Left lobe of liver (tissue), 2 donors: ENCODE data around the gene IQCE. TPM values are rescaled to one million over a fixed set of nuclear protein-coding genes. Genes with fewer than 3 reads are reported as not detected.
"Not testable (repeated sequence)": the region's sequence is repeated elsewhere in the genome, so short reads cannot be mapped to it uniquely, and the experiment has no call there.

Experiments used
- ATAC-seq: fragments of 200-7000 bp; cut with Tn5 transposase; one replicate; pipeline ENCODE4 v1.9.1; 2020; ENCODE audit warnings: mild to moderate bottlenecking, moderate library complexity
- DNase-seq: peaks from one replicate; pipeline ENCODE4 v3.0.0-alpha.2; 2020; ENCODE audit warnings: low spot score
- total RNA-seq: library from RNA; stranded (reverse); gene quantifications from one replicate; pipeline ENCODE4 v1.2.1, GENCODE V29; 2021
- donor health status: DM: no; HTN: no; CAD: no; lungs with moderate emphysema.
- donor health status: DM: no; HTN: yes; CAD: no.

IQCE gene
- total RNA-seq, 1 donor from 2014 or later = 5.7 TPM

DNA sequence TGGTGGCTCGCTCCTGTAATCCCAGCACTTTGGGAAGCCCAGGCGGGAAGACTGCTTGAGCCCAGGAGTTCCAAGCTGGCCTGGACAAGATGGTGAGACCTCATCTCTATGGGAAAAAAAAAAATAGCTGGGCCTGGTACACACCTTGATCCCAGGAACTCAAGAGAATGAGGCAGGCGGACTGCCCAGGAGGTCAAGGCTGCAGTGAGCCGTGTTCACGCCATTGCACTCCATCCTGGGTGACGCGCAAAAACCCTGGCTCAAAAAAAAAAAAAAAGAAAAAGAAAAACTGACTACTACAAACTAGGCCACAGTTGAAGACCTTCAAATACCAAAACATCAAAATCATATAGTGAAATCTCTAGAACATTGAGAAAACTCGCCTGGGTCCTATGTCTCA, 7.4 kb upstream of the IQCE start:
- DNase-seq = no peak
- no peak for ATAC-seq

DNA sequence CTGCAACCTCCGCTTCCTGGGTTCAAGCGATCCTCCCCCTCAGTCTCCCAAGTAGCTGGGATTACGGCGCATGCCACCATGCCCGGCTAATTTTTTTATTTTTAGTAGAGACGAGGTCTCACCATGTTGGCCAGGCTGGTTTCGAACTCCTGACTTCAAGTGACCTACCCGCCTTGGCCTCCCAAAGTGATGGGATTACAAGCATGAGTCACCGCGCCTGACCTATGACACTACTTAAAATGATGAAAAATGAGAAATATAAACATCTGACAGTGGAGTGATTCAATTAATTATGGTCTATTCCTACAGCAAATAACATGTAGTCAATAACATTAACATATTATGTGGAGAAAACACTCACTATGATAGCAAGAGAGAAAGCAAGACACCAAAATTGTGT, 5.7 kb upstream of the IQCE start:
- DNase-seq (no peak), ATAC-seq (no peak)

DNA sequence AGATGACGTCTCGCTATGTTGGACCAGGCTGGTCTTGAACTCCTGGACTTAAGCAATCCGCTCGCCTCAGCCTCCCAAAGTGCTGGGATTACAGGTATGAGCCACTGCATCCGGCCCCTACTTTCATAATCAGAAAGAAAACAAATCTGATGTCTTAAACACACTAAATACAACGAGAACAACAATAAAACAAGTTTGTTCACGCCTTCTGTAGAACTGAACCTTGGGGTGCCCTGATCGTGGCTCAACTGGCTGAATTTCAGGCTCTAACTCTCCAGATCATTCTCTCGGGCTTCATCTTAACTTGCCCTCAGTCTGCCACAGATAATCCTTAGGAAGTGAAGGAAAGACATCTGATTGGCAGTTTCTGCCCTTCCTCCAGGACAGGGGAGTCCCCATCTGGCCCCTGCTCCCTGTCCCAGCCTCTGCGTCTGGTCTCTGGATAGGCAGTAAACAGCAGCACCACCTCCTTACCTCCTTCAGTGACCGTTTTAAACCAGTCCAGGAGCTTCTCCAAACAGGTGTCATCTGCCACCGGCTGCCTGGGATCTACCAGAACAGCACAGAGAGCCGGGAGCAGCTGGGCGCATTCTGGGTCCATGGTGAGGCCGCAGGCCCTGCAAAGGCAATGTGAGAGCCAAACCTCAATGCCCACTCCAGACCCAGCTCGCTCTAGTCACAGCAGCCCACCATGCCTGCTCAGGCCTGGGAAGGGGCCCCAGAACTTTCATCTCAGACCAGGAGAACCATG, 4.8 kb upstream of the IQCE start:
- ATAC-seq (no peak), DNase-seq (no peak)

DNA sequence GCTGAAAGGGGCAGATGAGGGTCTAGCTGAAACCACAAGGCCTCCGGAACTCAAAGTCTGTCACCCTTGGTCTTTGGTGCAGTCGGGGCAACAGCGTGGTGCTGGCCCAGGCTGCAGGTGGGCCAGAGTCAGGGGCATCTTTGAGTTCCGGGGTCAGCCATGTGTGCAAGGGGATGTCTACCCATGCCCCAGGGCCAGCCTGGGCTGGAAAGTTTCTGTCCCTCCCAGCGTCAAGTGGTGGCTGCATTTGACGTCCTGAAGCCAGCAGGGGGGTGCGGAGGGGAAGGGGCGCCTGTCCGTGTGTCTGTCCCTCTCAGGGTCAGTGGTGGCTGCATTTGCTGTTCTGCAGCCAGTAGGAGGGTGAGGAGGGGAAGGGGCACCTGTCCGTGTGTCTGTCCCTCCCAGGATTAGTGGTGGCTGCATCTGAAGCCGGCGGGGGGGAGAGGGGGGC, 4.1 kb upstream of the IQCE start:
- DNase-seq = no peak
- ATAC-seq = no peak

DNA sequence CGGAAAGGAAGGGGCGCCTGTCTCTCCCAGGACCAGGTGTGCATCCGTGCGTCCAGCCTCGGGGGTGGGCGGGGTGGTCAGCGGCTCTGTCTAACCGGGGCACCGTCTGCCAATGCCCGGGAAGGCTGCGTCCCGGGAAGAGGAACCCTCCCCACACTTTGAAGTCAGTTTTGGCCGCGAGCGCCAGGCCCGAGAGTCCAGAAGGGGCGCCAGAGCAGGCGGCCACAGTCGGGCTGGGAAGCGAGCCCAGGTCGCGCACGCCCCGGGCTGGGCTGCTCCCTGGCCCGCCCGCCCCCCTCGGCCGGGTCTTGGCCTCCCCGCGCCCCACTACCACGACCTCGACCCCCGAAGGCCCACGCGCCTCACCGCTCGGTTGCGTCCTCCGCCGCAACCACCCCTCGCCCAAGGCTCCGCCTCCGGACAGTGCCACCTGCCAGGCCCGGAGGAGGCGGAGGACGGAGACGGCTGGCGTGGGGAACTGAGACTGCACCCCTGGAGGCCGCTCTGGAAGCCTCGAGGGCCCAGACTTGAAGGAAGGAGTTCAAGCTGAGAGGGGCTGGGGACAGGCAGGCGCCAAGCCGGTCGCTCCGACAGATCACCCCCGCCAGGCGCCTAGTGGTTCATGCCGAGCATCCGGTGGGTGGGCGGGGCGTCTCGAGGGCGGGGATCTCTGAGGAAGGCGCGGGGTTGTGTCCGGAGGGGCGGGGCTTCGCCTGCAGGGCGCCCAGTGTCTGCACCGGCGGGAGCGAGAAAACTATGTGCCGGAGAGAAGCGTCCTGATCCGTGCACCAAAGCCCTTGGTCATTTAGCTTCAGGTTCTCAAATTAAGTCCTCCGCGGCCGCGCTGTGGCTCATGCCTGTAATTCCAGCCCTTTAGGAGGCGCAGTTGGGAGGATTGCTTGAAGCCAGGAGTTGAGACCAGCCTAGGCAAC, 3.4 kb upstream of the IQCE start, which contains the start of gene BRAT1:
Gene BRAT1, minus strand, starts transcription at position 404 of the 932 bp plus-strand sequence. CDS start 1,093 bp downstream, outside the sequence.
- DNase-seq (peak; percentile 96), ATAC-seq (peak; percentile 90)

DNA sequence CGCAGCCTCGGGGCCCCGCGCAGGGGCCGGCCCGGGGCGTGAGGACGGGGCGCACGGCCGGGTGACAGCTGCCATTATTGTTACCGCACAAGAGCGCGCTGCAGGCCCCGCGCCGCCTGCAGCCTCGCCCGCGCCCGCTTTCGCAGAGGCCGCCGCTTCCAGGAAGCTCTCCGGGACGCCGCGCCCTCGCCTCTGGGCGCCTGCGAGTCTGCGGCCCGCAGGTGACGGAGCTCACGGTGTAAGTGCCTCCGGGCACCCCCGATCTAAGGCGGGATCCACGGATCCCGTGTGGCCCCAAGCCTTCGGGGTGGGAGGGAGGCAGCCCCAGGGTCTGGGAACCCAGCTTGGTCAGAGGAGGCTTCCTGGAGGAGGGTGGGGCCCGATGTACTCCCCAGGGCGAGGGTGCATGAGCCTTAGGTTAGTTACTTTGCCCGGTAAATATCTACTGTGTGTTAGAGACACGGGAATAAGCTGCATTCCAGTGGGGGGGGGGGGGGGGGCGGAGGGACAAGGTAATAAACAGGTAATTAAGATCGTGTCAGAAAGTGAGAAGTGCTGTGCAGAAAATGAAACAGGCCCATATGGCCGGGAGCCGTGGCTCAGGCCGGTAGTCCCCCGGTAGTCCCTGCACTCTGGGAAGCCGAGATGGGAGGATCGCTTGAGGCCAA, 638 bp downstream of the IQCE start:
- no peak for DNase-seq
- no peak for ATAC-seq

DNA sequence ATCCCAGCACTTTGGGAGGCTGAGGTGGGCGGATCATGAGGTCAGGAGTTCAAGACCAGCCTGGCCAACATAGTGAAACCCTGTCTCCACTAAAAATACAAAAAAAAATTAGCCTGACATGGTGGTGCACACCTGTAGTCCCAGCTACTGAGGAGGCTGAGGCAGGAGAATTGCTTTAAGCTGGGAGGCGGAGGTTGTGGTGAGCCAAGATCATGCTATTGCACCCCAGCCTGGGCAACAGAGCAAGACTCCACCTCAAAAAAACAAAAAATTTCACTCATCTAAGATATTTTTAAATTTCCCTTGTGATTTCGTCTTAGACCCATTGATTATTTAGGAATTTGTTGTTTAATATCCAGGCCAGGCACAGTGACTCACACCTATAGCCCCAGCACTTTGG, 5.2 kb downstream of the IQCE start:
- not testable (repeated sequence) for ATAC-seq, DNase-seq

DNA sequence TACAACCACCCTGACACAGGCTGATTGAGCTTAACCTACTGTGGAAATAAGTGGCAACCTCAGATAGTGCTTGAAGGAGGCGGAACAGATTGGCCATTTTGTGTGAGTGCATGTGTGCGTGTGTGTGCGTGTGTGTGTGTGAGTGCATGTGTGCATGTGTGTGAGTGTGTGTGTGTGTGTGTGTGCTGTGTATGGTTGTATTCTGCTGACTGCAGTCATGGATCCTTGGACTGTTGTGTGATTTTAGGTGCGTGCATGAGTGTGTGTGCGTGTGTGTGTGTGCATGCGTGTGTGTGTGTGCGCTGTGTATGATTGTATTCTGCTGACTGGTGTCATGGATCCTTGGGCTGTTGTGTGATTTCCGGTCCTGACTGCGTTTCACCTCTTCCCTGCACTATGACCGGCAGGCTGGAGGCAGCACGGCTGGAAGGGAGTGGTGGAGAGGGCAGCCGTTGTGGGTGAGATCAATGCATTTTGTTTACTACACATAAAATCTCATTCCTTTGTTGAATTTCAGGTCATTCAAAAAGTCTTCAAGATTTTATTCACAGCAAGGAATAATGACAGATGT, 6.3 kb downstream of the IQCE start:
- ATAC-seq (peak; percentile 79), DNase-seq (no peak)

DNA sequence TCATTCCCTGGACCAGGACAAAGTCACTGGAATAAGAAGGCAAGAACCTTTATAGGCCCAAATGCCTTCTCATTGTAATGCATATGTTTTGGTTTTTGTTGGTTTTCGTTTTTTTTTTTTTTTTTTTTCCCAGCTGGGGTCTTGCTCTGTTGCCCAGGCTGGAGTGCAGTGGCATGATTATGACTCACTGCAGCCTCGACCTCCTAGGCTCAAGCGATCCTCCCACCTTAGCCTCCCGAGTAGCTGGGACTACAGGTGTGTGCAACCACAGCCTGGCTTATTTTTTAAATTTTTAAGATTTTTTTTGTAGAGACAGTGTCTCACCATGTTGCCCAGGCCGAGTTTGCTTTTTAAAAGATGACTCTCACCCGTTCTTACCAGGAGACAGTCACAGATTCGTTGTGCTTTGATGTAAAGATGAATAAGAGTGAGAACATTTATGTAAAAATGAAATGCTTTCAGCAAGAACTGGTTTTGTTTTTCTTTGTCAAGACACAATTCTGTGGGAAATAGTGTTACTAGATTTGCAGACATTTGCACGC, 7.6 kb downstream of the IQCE start:
- ATAC-seq (no peak), DNase-seq (no peak)

DNA sequence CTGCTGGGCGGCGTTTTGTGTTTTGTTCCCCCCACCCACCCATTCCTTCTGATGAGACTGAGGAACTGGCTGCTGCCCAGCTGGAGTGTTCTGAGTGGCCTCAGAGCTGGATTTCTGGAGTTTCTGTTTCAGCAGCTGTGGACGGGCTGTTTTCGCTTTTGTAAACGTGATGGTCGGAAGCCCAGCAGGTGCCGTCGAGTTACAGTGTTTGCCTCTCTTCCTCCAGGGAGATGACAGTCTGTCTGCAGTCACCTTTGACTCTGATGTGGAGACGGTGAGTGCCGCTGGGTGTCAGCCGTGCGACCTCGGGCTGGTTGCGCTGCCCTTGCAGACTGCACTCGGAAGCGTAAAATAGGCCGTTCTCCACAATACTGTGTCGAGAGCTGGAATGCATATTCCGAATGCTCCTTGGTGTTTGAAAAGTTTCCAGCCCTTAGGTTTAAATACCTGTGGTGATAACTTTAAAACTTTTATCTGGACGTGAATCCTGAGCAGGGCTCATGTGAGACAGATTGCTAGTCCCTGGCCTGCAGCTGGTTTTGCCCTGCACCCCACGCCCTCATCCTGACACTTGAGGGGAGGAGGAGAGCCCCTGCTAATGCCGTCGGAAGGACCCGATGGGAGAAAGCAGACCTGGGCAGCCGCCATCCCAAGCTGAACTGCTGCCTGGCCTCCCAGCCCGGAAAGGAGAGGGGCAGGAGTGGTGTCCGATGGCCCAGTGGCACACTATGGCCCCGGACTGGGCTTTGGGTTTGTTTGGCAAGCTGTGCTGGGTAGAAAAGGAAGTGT, 8.3 kb downstream of the IQCE start:
- ATAC-seq (peak; percentile 93), DNase-seq (peak; percentile 61)

DNA sequence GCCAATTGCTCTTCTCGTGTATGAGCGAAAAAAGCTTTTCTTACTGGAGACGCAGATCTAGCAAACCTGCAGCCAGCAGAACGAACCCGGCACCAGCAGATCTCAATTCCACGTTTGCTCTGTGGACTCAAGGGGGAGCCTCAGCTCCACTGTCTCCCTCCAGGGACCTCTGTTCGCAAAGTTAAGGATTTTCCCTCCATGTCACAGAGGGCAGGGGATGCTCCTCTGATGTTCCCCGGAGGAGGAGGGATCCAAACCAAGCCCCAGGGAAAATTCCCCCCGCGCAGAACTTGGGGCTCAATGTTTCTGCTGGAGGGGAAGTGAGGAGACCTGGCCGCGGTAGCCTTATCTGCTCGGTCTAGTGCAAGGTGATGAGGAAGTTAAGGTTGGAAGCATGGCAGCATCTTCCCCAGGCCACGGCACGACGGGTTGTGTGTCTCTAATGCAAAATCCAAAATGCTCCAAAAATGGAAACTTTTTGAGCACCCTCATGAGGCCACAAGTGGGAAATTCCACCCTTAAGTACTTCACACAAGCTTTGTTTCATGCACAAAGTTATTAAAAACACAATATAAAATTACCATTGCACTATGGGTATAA, 9.0 kb downstream of the IQCE start:
- ATAC-seq (peak; percentile 77), DNase-seq (no peak)

DNA sequence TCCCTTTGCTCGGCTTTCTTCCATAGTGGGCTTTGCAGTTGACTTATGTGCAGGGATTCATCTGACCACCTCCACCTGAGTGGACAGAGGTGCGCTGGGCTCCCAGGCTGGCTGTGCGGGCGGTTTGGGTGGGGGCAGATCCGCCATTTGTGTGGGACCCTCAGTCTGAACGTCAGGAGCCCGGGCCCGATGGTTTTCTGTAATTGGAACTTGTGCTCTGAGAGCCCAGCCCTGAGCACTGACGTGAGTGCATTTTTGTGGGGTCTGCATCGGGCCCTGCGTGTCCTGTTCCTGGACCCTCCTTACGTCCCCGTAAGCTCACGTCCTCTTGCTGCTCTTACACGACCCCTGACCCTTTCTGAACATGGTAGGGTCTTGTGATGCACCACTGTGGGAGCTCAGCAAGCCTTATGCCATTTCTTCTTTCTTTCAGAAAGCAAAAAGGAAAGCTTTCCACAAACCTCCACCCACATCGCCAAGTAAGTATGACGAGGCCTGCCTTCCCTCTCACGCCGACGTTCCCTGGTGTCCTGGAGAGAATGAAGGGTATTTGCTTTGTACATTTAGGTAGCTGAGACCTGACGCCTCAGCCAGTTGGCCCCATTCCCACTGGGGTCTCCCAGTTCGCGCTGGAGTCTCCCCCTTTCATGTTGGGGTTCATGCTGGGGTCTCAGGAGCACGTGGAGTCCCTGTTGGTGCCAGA, 9.9 kb downstream of the IQCE start:
- no peak for DNase-seq
- no peak for ATAC-seq

DNA sequence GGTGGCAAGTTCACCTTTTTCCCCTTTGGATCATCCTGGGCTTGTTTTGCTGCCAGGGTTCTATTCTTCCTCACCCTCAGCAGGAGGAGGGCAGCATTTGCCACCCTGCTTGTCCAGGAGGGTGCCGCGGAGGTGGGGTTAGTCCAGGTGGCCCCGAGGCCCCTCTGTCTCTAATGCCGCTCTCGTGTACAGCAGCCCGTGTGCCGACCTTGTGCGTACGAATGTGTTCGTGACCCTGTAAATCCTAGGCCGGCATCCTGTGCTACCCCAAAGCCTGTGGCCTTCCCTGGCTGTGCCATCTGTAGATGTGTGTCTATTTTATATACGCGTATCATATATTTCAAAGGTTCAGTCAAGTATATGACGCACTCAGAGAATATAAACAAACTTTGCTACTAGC, 10.6 kb downstream of the IQCE start:
- ATAC-seq = no peak
- no peak for DNase-seq

DNA sequence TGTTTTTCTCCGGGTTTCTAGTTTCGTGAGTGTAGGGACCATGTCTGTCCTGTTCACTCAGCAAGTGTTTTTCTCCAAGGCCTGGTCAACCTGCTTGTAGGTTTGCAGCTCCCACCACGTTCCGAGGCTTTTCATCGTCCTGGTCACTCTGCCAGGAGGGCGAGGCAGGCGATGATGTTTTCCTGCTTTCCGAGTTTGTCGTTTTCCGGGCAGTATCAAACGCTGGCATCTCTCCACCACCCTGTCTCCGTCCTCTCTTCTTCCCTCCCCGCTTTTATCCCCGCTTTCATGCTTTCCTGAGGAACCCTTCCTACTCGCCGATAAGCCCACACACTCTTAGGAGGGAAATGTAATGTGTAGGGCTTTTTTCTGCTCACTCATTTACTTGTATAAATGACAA, 11.2 kb downstream of the IQCE start:
- DNase-seq (no peak), ATAC-seq (no peak)

DNA sequence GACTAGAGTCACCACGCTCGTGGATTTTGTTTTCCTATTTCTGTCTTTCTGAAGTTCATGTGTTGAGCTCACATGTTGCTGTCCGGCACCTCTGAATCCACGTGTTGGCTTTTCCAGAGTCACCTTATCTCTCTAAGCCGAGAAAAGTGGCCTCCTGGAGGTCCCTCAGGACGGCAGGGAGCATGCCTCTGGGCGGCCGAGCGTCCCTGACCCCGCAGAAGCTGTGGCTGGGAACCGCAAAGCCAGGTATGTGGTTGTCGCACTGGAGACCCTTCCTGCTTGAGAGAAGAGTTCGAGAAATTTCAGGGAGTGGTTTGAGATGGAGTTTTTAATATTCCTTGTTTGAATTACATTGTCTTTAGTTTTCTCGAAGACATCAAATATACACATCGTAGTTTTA, 12.6 kb downstream of the IQCE start:
- DNase-seq (no peak), ATAC-seq (no peak)

DNA sequence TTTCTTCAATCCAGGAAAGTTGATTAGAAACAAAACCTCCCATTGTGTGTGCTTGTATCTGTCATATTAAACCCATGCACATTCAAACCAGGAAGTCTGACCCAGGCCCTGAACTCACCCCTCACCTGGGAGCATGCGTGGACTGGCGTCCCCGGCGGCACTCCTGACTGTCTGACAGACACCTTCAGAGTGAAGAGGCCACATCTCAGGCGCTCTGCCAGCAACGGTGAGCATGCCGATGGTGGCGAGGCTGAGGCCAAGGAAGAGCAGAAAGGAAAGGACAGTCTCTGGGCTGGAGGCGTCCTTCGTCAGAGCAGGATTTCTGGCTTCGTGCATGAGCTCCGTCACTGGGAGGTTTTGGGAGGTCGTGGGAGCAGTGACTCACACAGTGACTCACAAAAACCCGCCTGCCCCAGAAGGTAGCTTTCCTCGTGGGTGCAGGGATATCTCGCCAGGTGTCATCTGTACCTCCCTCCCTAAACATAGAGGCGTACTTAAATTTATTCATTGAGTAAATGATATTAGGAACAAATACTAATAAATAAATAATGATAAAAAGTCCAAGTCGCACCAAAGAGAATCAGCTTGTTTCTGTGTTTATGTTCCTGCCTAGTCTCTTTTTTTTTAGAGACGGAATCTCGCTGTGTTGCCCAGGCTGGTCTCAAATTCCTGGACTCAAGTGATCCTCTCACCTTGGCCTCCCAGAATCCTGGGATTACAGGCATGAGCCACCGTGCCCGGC, 13.5 kb downstream of the IQCE start:
- no peak for DNase-seq
- ATAC-seq = no peak

DNA sequence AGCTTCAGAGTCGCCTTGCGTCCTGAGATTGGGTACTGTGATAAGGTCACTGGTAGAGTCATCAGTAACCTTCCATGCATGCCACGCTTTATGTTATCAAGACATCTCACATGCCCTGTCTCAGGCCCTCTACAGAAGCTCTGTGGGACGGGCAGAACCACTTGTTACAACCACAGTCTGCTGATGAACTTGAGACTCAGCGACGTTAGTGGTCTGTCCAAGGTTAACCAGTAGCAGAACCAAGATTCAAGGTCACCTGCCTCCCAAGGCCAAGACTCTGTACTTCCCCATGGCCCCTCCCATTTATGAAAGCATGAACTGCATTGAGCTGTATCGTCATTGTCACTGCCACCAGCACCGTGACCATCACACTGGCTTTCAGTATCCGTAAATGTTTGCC, 15.0 kb downstream of the IQCE start:
- DNase-seq = no peak
- ATAC-seq = no peak

DNA sequence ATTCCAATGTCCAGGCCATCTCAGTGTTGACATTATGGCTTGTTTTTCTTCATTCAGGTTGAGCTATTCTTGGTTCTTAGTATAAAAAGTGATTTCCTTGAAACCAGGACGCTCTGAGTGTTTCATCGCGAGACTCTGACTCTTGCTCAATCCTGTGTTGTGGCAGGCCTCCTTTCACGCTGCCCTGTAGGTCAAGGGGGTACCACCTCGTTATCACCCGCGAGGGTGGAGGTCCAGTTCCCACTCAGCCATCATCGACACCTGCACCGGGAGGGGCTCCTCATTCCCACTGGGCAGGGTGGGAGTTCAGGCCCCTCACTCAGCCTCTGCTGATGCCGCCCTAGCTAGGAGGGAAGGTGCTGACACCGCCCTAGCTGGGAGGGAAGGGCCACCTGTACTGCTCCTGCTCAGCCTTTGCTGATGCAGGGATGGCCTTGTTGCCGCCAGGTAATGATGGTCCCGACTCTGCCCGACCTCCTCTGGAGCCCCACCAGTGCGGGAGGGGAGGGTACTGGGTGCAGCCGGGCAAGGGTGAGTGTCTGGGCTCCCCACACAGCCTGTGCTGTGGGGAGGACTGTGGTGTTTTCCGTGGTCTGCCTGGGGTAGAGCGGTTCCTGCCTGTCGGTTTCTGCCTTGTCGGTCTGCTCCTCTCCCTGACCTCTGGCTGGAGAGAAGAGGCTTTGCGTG, 16.4 kb downstream of the IQCE start:
- DNase-seq = no peak
- no peak for ATAC-seq
